SK-N-SH (cell line): ENCODE results near the gene MED16. TPM values are rescaled to one million over a fixed set of nuclear protein-coding genes. Genes with fewer than 3 reads are reported as not detected.

Source experiments
- CTCF ChIA-PET: fragments of 300-600, 350-600 bp; formaldehyde crosslinking; extraction: SDS; loops from one replicate; lab custom pipeline; 2021; lab: Yijun Ruan, JAX
- POLR2A ChIA-PET: fragments of 350-600 bp; sonication (Branson Sonifier 250); formaldehyde crosslinking; extraction: SDS; loops from one replicate; lab custom pipeline; 2020; ENCODE audit warnings: antibody characterized with exemption, inconsistent platforms; lab: Yijun Ruan, JAX
- DNase-seq: peaks from one replicate; pipeline ENCODE4 v3.0.0; 2012
- H2AFZ ChIP-seq: fragments of 200-600 bp; sonication (generic); 2 replicates; pipeline ENCODE4 v1.8.1; 2016; ENCODE audit warnings: antibody characterized with exemption, mild to moderate bottlenecking, low read depth
- H3F3A ChIP-seq: fragments of 200-600 bp; sonication (generic); replicated peaks from 2 replicates; pipeline ENCODE3; 2016; ENCODE audit warnings: antibody characterized with exemption, mild to moderate bottlenecking; ENCODE audit not compliant: insufficient read depth
- H3K27ac ChIP-seq, 2 experiments: fragments of 200-500 bp in 1 of 2; fragments of 200-600 bp in 1 of 2; sonication (Bioruptor generic) in 1 of 2; sonication (generic), shearing (Covaris generic) in 1 of 2; 2 replicates each; pipeline versions ENCODE4 v1.5.1 to v1.6.1; 2014 to 2016; ENCODE audit warnings: low read depth in 2 of 2, inconsistent platforms in 1 of 2, low read length in 1 of 2, mild to moderate bottlenecking in 1 of 2, mixed read lengths in 1 of 2
- H3K27me3 ChIP-seq: fragments of 200-600 bp; sonication (generic), shearing (Covaris generic); 2 replicates; pipeline ENCODE4 v1.6.1; 2016; ENCODE audit warnings: mixed run types; ENCODE audit not compliant: insufficient read depth
- H3K36me3 ChIP-seq, 2 experiments: fragments of 200-500 bp in 1 of 2; fragments of 200-600 bp in 1 of 2; sonication (Bioruptor generic) in 1 of 2; sonication (generic) in 1 of 2; replicated peaks in 1 of 2; 2 replicates each; pipeline versions ENCODE3 to v1.5.1; 2014 to 2016; ENCODE audit warnings: low read length in 1 of 2, mild to moderate bottlenecking in 1 of 2; ENCODE audit not compliant: insufficient read depth in 2 of 2, control insufficient read depth in 1 of 2
- H3K4me1 ChIP-seq, 2 experiments: fragments of 200-500 bp in 1 of 2; fragments of 200-600 bp in 1 of 2; sonication (Bioruptor generic) in 1 of 2; sonication (generic), shearing (Covaris generic) in 1 of 2; 2 replicates each; pipeline versions ENCODE4 v1.5.1 to v1.6.1; 2014 to 2016; ENCODE audit warnings: low read depth in 1 of 2, low read length in 1 of 2, mixed run types in 1 of 2; ENCODE audit not compliant: insufficient read depth in 2 of 2, control insufficient read depth in 1 of 2
- H3K4me2 ChIP-seq: fragments of 200-600 bp; sonication (generic), shearing (Covaris generic); 2 replicates; pipeline ENCODE4 v1.6.1; 2017; ENCODE audit warnings: mixed run types
- H3K4me3 ChIP-seq, 2 experiments: fragments of 200-500 bp in 1 of 2; fragments of 200-600 bp in 1 of 2; sonication (Bioruptor generic) in 1 of 2; sonication (generic), shearing (Covaris generic) in 1 of 2; 2 replicates each; pipeline versions ENCODE4 v1.5.1 to v1.8.1; 2014 to 2016; ENCODE audit warnings: low read depth in 2 of 2, inconsistent platforms in 1 of 2, low read length in 1 of 2, mild to moderate bottlenecking in 1 of 2, mixed read lengths in 1 of 2, moderate library complexity in 1 of 2
- H3K79me2 ChIP-seq: fragments of 200-600 bp; sonication (generic); 2 replicates; pipeline ENCODE4 v1.8.1; 2017; ENCODE audit warnings: mild to moderate bottlenecking; ENCODE audit not compliant: insufficient read depth
- H3K9ac ChIP-seq: fragments of 200-600 bp; sonication (generic); 2 replicates; pipeline ENCODE4 v1.6.1; 2017; ENCODE audit warnings: mixed run types
- H3K9me2 ChIP-seq: fragments of 200-600 bp; sonication (generic); 2 replicates; pipeline ENCODE4 v1.6.1; 2017; ENCODE audit warnings: mixed run types
- H3K9me3 ChIP-seq: fragments of 200-600 bp; sonication (generic); 2 replicates; pipeline ENCODE4 v1.6.1; 2017; ENCODE audit warnings: mixed run types, mild to moderate bottlenecking, moderate library complexity
- H4K20me1 ChIP-seq: fragments of 200-600 bp; sonication (generic); 2 replicates; pipeline ENCODE4 v1.6.1; 2017; ENCODE audit warnings: mild to moderate bottlenecking, mixed run types; ENCODE audit not compliant: insufficient read depth
- ELF1 ChIP-seq: IDR thresholded peaks from 2 replicates; pipeline ENCODE4 v1.4.0; 2012
- FOSL2 ChIP-seq: IDR thresholded peaks from 2 replicates; pipeline ENCODE4 v1.4.0; 2012; ENCODE audit warnings: low read depth, mild to moderate bottlenecking, moderate library complexity, borderline replicate concordance
- FOXJ3 ChIP-seq: sonication (generic); formaldehyde crosslinking; IDR thresholded peaks from 2 replicates; pipeline ENCODE4 v1.5.1; 2020; ENCODE audit warnings: mild to moderate bottlenecking, missing genetic modification reagents
- FOXM1 ChIP-seq: IDR thresholded peaks from 2 replicates; pipeline ENCODE4 v1.4.0; 2012; ENCODE audit warnings: low read depth, mild to moderate bottlenecking
- GABPA ChIP-seq: IDR thresholded peaks from 2 replicates; pipeline ENCODE4 v1.4.0; 2012; ENCODE audit warnings: low read depth, mild to moderate bottlenecking
- MEF2A ChIP-seq: IDR thresholded peaks from 2 replicates; pipeline ENCODE4 v1.4.0; 2012; ENCODE audit warnings: low read depth, borderline replicate concordance
- NRF1 ChIP-seq: IDR thresholded peaks from 2 replicates; pipeline ENCODE4 v1.6.1; 2012; ENCODE audit warnings: low read depth, mild to moderate bottlenecking, low read length
- POLR2AphosphoS5 ChIP-seq: IDR thresholded peaks from 2 replicates; pipeline ENCODE4 v1.6.1; 2012; ENCODE audit warnings: low read depth, low read length
- RFX5 ChIP-seq: IDR thresholded peaks from 2 replicates; pipeline ENCODE4 v1.6.1; 2012; ENCODE audit warnings: mild to moderate bottlenecking, improper control_type of control experiment, low read length
- SIN3A ChIP-seq: IDR thresholded peaks from 2 replicates; pipeline ENCODE4 v1.6.1; 2012; ENCODE audit warnings: low read depth, mild to moderate bottlenecking, low read length, moderate library complexity, borderline replicate concordance
- TAF1 ChIP-seq: IDR thresholded peaks from 2 replicates; pipeline ENCODE4 v1.6.1; 2012; ENCODE audit warnings: low read depth, mild to moderate bottlenecking, low read length, moderate library complexity, borderline replicate concordance
- TCF12 ChIP-seq: IDR thresholded peaks from 2 replicates; pipeline ENCODE4 v1.4.0; 2012
- TEAD4 ChIP-seq: IDR thresholded peaks from 2 replicates; pipeline ENCODE4 v1.4.0; 2012; ENCODE audit warnings: mild to moderate bottlenecking, borderline replicate concordance; ENCODE audit not compliant: insufficient read depth
- USF1 ChIP-seq: IDR thresholded peaks from 2 replicates; pipeline ENCODE4 v1.4.0; 2012; ENCODE audit warnings: low read depth, borderline replicate concordance
- YY1 ChIP-seq: IDR thresholded peaks from 2 replicates; pipeline ENCODE4 v1.4.0; 2012; ENCODE audit warnings: low read depth, mild to moderate bottlenecking
- WGBS: methylation state at CpG from one replicate; pipeline ENCODE4 v1.1.6; 2017; ENCODE audit warnings: low lambda C conversion rate; 5-methylcytosine and 5-hydroxymethylcytosine counted together
- polyA plus RNA-seq, 3 experiments: library from polyadenylated mRNA; depleted of rRNA; stranded (reverse); fragments of >200 nt; gene quantifications; 2 replicates each; pipeline ENCODE4 v1.2.3, GENCODE V29; 2012
- TF ChIP-seq, protein P1 (sequence below): IDR thresholded peaks from 2 replicates; pipeline ENCODE4; 2012
- TF ChIP-seq, protein P2 (sequence below): IDR thresholded peaks from 2 replicates; pipeline ENCODE4 v1.4.0; 2012; ENCODE audit warnings: low read depth

The MED16 gene
- polyA plus RNA-seq, 1 of the 3 experiments (the other 2 are of a cell fraction) = 40.6 TPM

GRCh38 chr19:916645-917322 is 23.8 kb upstream of the MED16 start:
- Histone ChIP-seq H3K27ac (no peak overlapping the region), H3K36me3 (no peaks in the 10 kb centered on the region), H3K4me3 (peak overlapping the region in 1 of 2 experiments; percentile 34; a peak in 1 of 4 replicates), H3K9me3 (no peaks in the 10 kb centered on the region), H3K79me2 (peaks cover 3% of the 10 kb centered on the region; the same call in 1 of the 2 replicates), H3K4me1 (peaks cover 0 to 15% of the 10 kb centered on the region in 2 experiments; a peak in 2 of 4 replicates), H4K20me1 (no peaks in the 10 kb centered on the region), H2AFZ (no peak overlapping the region), H3K9me2 (no peaks in the 10 kb centered on the region), H3F3A (peaks cover 17% of the 10 kb centered on the region), H3K27me3 (peaks cover 41% of the 10 kb centered on the region), H3K4me2 (peak overlapping the region; percentile 63; the same call in 1 of the 2 replicates), H3K9ac (no peak overlapping the region)
- ChIA-PET POLR2A (no interaction called here), CTCF (interaction anchor here (0.5 to 11.2 kb wide), 4 partner anchors 53 to 339 kb away, joined by 3 to 161 read pairs (median 19); partner anchors contain the start of genes CFD and WDR18)
- 30% methylated on average over 23 of the region's 35 CpGs for WGBS
- no peak for TF ChIP-seq MEF2A
- no peak for TF ChIP-seq RFX5
- peak; percentile 71 for DNase-seq

DNA sequence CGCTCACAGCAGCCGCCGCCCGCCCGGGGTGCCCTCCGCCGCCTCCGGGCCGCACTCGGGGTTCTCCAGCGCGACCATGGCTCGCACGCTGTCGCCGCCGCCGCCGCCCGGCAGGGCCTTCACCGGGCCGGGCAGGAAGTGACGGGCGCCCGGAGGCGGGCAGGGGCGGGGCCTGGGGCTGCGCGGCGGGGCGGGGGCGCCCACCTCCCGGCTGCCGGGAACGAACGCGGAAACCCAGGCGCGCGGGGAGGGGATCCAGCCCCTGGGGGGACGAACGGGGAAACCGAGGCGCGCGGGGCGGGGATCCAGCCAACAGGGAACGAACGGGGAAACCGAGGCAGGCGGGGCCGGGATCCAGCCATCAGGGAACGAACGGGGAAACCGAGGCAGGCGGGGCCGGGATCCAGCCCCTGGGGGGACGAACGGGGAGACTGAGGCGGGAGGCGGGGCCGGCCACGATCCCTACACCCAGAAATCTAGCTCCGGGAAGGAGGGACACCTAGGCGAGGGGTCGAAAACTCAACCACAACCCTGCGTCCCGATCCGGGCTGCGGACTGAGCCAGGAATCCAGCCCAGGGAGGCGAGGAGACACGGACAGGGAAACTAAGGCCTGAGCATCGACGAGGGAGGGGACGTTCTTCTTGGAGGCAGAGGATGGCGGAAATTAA is 20.2 kb upstream of the MED16 start, which contains the start of gene R3HDM4:
Gene R3HDM4, minus strand, starts transcription at position 140 of the 669 bp plus-strand sequence. Its CDS starts 62 bp downstream, at position 78.
- Histone ChIP-seq H3K9me2 (no peaks in the 10 kb centered on the region), H3K9me3 (no peaks in the 10 kb centered on the region), H3K4me3 (peak within 1 kb of the TSS; percentile 70 to 73), H3K9ac (peak within 1 kb of the TSS; percentile 78), H3K4me1 (peaks cover 0 to 12% of the 10 kb centered on the region in 2 experiments; a peak in 2 of 4 replicates), H3K79me2 (peaks cover 35% of the 10 kb centered on the region), H3K36me3 (no peaks in the 10 kb centered on the region), H3K27ac (peak within 1 kb of the TSS; percentile 6 to 74; a peak in 2 of 4 replicates), H3F3A (peaks cover 10% of the 10 kb centered on the region), H2AFZ (peak within 1 kb of the TSS; percentile 87), H4K20me1 (peaks cover 18% of the 10 kb centered on the region), H3K27me3 (peaks cover 16% of the 10 kb centered on the region), H3K4me2 (peak within 1 kb of the TSS; percentile 89)
- POLR2A ChIA-PET = no interaction called here
- peak; percentile 96 for DNase-seq
- TF ChIP-seq GABPA (peak; percentile 54), POLR2AphosphoS5 (peak; percentile 61; the same call in 1 of the 2 replicates), FOSL2 (no peak), ELF1 (0 out of 2 replicates have a peak, but pooled peaks have one; percentile 33), TAF1 (0 out of 2 replicates have a peak, but pooled peaks have one; percentile 18), FOXM1 (no peak), SIN3A (no peak), RFX5 (no peak), TEAD4 (no peak), FOXJ3 (CRISPR knock-in tag) (no peak), YY1 (no peak), NRF1 (no peak), USF1 (no peak), TCF12 (no peak)
- TF ChIP-seq, protein P1, sequence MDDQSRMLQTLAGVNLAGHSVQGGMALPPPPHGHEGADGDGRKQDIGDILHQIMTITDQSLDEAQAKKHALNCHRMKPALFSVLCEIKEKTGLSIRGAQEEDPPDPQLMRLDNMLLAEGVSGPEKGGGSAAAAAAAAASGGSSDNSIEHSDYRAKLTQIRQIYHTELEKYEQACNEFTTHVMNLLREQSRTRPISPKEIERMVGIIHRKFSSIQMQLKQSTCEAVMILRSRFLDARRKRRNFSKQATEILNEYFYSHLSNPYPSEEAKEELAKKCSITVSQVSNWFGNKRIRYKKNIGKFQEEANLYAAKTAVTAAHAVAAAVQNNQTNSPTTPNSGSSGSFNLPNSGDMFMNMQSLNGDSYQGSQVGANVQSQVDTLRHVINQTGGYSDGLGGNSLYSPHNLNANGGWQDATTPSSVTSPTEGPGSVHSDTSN = no peak
- TF ChIP-seq, protein P2, sequence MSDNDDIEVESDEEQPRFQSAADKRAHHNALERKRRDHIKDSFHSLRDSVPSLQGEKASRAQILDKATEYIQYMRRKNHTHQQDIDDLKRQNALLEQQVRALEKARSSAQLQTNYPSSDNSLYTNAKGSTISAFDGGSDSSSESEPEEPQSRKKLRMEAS = no peak
- WGBS = 8% methylated on average over 35 of the region's 76 CpGs
- CTCF ChIA-PET = interaction anchor here (0.9 to 1.4 kb wide), 3 partner anchors 10 to 140 kb away, joined by 3 to 6 read pairs (median 3); no protein-coding TSS in a partner anchor
